K562 (cell line): ENCODE data around the gene AKT2. TPM values are rescaled to one million over a fixed set of nuclear protein-coding genes. Genes with fewer than 3 reads are reported as not detected.

Experiments used
- ATAC-seq: fragments of 200-7000 bp; cut with Tn5 transposase; 3 replicates; pipeline ENCODE4 v1.9.1; 2020; ENCODE audit warnings: moderate library complexity
- BruUV-seq: library from RNA; stranded (reverse); fragments of 400-500 nt; replicated peaks from 2 replicates; lab custom pipeline; 2021; lab: Mats Ljungman, UMichigan
- CTCF ChIA-PET: fragments of 300-600 bp; formaldehyde crosslinking; extraction: SDS; loops from one replicate; lab custom pipeline; 2021; ENCODE audit warnings: low intra/inter-chr PET ratio; lab: Yijun Ruan, JAX
- POLR2A ChIA-PET: fragments of 300-600, 350-650 bp; sonication (Branson Sonifier 250); formaldehyde crosslinking; extraction: SDS; loops from one replicate; lab custom pipeline; 2021; ENCODE audit warnings: antibody characterized with exemption, inconsistent platforms; lab: Yijun Ruan, JAX
- DNase-seq, 4 experiments: peaks; one replicate each; pipeline versions ENCODE4 v3.0.0 to v3.0.0-alpha.2; 2011 to 2018; ENCODE audit warnings: low spot score in 3 of 4, mixed read lengths in 3 of 4; ENCODE audit errors: extremely low read depth in 1 of 4
- FAIRE-seq: peaks from 2 replicates; lab custom pipeline; 2011; peaks lifted over from hg19 to GRCh38; lab: Jason Lieb, UNC
- H2AFZ ChIP-seq: 2 replicates; pipeline ENCODE4 v1.6.0; 2011; ENCODE audit warnings: low read depth, low read length, control low read depth, inconsistent platforms
- H3K27ac ChIP-seq: fragments of 200-600 bp; 3 replicates; pipeline ENCODE4 v1.8.0; 2011; ENCODE audit warnings: low read depth, mild to moderate bottlenecking, control low read depth, inconsistent platforms, low read length, moderate library complexity, mixed read lengths; ENCODE audit errors: extremely low read depth
- H3K27me3 ChIP-seq, 2 experiments: fragments of 300-600 bp in 1 of 2; 2 replicates in 1 of 2; 3 replicates in 1 of 2; pipeline versions ENCODE4 v1.6.0 to v1.8.0; 2011; ENCODE audit warnings: inconsistent platforms in 2 of 2, low read length in 2 of 2, mild to moderate bottlenecking in 1 of 2, mixed read lengths in 1 of 2, moderate library complexity in 1 of 2; ENCODE audit not compliant: control insufficient read depth in 2 of 2, insufficient read depth in 2 of 2
- H3K36me3 ChIP-seq: fragments of 300-600 bp; 3 replicates; pipeline ENCODE4 v1.8.0; 2011; ENCODE audit warnings: mild to moderate bottlenecking, low read length, inconsistent platforms; ENCODE audit not compliant: control insufficient read depth, insufficient read depth
- H3K4me1 ChIP-seq, 2 experiments: fragments of 200-600 bp in 1 of 2; replicated peaks in 1 of 2; 2 replicates in 1 of 2; 3 replicates in 1 of 2; pipeline versions ENCODE4 v1.5.1 to v1.8.0; 2011; ENCODE audit warnings: inconsistent platforms in 2 of 2, low read length in 2 of 2, mild to moderate bottlenecking in 1 of 2, mixed read lengths in 1 of 2, moderate library complexity in 1 of 2; ENCODE audit not compliant: control insufficient read depth in 2 of 2, insufficient read depth in 2 of 2
- H3K4me2 ChIP-seq: 2 replicates; pipeline ENCODE4 v1.6.1; 2011; ENCODE audit warnings: low read length, control low read depth, inconsistent platforms, mixed read lengths; ENCODE audit not compliant: insufficient read depth
- H3K4me3 ChIP-seq: fragments of 200-600 bp; sonication (generic), shearing (Covaris generic); 2 replicates; pipeline ENCODE4 v1.5.1; 2016; ENCODE audit warnings: control low read depth, inconsistent platforms
- H3K79me2 ChIP-seq: fragments of 200-600 bp; 3 replicates; pipeline ENCODE4 v1.8.0; 2011; ENCODE audit warnings: low read length, inconsistent platforms; ENCODE audit not compliant: control insufficient read depth, insufficient read depth
- H3K9ac ChIP-seq, 2 experiments: 2 replicates each; pipeline versions ENCODE4 v1.6.0 to v1.6.1; 2011; ENCODE audit warnings: low read depth in 2 of 2, low read length in 2 of 2, control low read depth in 1 of 2, inconsistent platforms in 1 of 2, mild to moderate bottlenecking in 1 of 2, mixed read lengths in 1 of 2; ENCODE audit not compliant: insufficient read depth in 1 of 2
- H3K9me1 ChIP-seq: one replicate; pipeline ENCODE4 v1.6.0; 2011; ENCODE audit warnings: inconsistent platforms, mild to moderate bottlenecking, low read length, moderate library complexity; ENCODE audit not compliant: control insufficient read depth, insufficient read depth
- H3K9me3 ChIP-seq: replicated peaks from 2 replicates; pipeline ENCODE4 v1.5.1; 2011; ENCODE audit warnings: low read depth, low read length, inconsistent platforms; ENCODE audit not compliant: control insufficient read depth, insufficient read depth
- H4K20me1 ChIP-seq: replicated peaks from 2 replicates; pipeline ENCODE4 v1.6.1; 2011; ENCODE audit warnings: low read length, inconsistent platforms, mixed read lengths; ENCODE audit not compliant: control insufficient read depth, insufficient read depth
- CXXC5 ChIP-seq: fragments of 250-450 bp; sonication (Bioruptor Pico); IDR thresholded peaks from 2 replicates; pipeline ENCODE4 v1.8.0; 2022; ENCODE audit warnings: inconsistent platforms, mild to moderate bottlenecking, moderate library complexity
- ZNF407 ChIP-seq: fragments of 450-650 bp; IDR thresholded peaks from 2 replicates; pipeline ENCODE4 v1.6.1; 2016; ENCODE audit warnings: low read depth
- WGBS: fragments of 100-300 bp; shearing (Covaris generic); methylation state at CpG from one replicate; pipeline ENCODE4 v1.1.6; 2016; ENCODE audit warnings: low coverage, mixed read lengths; ENCODE audit not compliant: insufficient coverage; ENCODE audit errors: missing lambda C conversion rate; 5-methylcytosine and 5-hydroxymethylcytosine counted together
- in situ Hi-C: fragments of 300-500 bp; cut with MboI; formaldehyde crosslinking; loops from 4 replicates; pipeline ENCODE4 v1.15.0; 2018; ENCODE audit warnings: inconsistent platforms, mixed read lengths
- intact Hi-C: fragments of 100-400 bp; cut with micrococcal nuclease; formaldehyde crosslinking; loops from 2 replicates; pipeline ENCODE4 v1.14.2; 2022
- polyA plus RNA-seq, 8 experiments: library from polyadenylated mRNA; depleted of rRNA in 4 of 8; stranded (reverse) in 5 of 8; unstranded in 3 of 8; fragments of >200 nt; fragmentation: Nextera tagmentation in 2 of 8; fragmentation: Illumina TruSeq in 1 of 8; extraction: Ambion mirVana in 2 of 8; extraction: Trizol in 1 of 8; gene quantifications; 2 replicates each; pipeline versions ENCODE4 v1.2.1 to v1.2.3, GENCODE V29; 2011 to 2014; ENCODE audit warnings: inconsistent platforms in 1 of 8, missing spikeins in 1 of 8
- total RNA-seq, 7 experiments: library from RNA; depleted of rRNA in 6 of 7; stranded (reverse); fragments of >200 nt in 6 of 7; fragmentation: Illumina TruSeq in 2 of 7; extraction: Trizol in 2 of 7; gene quantifications; 2 replicates each; pipeline versions ENCODE4 v1.2.1 to v1.2.3, GENCODE V29; 2011 to 2021; ENCODE audit warnings: low replicate concordance in 1 of 7

AKT2 gene
- total and polyA plus RNA-seq, 9 of the 15 experiments (the other 6 are each of a cell fraction or from before 2014, with no cell fraction given): 1.1 to 132 (median 67.7) TPM

GRCh38 chr19:40286971-40287421 lies 1.9 kb upstream of the AKT2 start:
- H3K9ac ChIP-seq: peak overlapping the region; percentile 69 to 95; a peak in 2 of 4 replicates
- no peak for ATAC-seq
- ChIA-PET POLR2A (no interaction called here), CTCF (interaction anchor here (0.6 kb wide), 1 partner anchor 138 kb away, joined by 6 read pairs; no protein-coding TSS in a partner anchor)
- no peaks in the 10 kb centered on the region for H3K9me3 ChIP-seq
- DNase-seq: no peak
- H3K4me1 ChIP-seq: peaks cover 18 to 25% of the 10 kb centered on the region in 2 experiments
- no peak for FAIRE-seq
- H3K4me2 ChIP-seq: no peak overlapping the region
- peaks cover 31% of the 10 kb centered on the region for H3K79me2 ChIP-seq
- H3K9me1 ChIP-seq: no peaks in the 10 kb centered on the region
- H3K36me3 ChIP-seq: peaks cover 17% of the 10 kb centered on the region
- TF ChIP-seq CXXC5 (CRISPR knock-in tag): no peak
- no peak for TF ChIP-seq ZNF407
- intact Hi-C loops: no loop called here
- peak overlapping the region; percentile 47 for H3K27ac ChIP-seq
- peak overlapping the region; percentile 76 for H2AFZ ChIP-seq
- no peaks in the 10 kb centered on the region; the same call in 1 of the 2 replicates for H4K20me1 ChIP-seq
- H3K27me3 ChIP-seq: no peaks in the 10 kb centered on the region
- in situ Hi-C loops: no loop called here
- no TSS peak for BruUV-seq
- no peak overlapping the region for H3K4me3 ChIP-seq
- WGBS: 95% methylated on average over 8 of the region's 8 CpGs
